Measurements from ENCODE around the gene TBX3.

GRCh38 chr12:114711689-114712152 is 27.7 kb upstream of the TBX3 start:
- no peak for TF ChIP-seq CTCF (IDR thresholded peaks at IDR 0.05; ENCODE audit: low read depth, low read length)
- TF ChIP-seq EZH2phosphoT487 (IDR thresholded peaks at IDR 0.05; ENCODE audit: low read depth), result no peak
